Activated CD4-positive, alpha-beta T cell treated with anti-CD3 and anti-CD28 coated beads, Interleukin-2, amount 10 ng/mL, durations not matched to agents 7 days and 5 days (primary cell): ENCODE measurements around the gene VPS4B. TPM values are rescaled to one million over a fixed set of nuclear protein-coding genes. Genes with fewer than 3 reads are reported as not detected.

Experiments
- CTCF ChIA-PET: fragments of 350-600 bp; sonication (Branson Sonifier 250); formaldehyde crosslinking; loops from one replicate; lab custom pipeline; 2021; ENCODE audit warnings: antibody characterized with exemption; lab: Charles Lee
- POLR2A ChIA-PET: fragments of 350-600 bp; sonication (Branson Sonifier 250); formaldehyde crosslinking; loops from one replicate; lab custom pipeline; 2021; ENCODE audit warnings: antibody characterized with exemption; lab: Charles Lee
- DNase-seq: peaks from one replicate; pipeline ENCODE4 v3.0.0-alpha.2; 2020
- H3K27ac Mint-ChIP-seq: one replicate; pipeline ENCODE4 v1.8.0; 2021; ENCODE audit warnings: mild to moderate bottlenecking, moderate library complexity, mixed read lengths
- H3K27me3 Mint-ChIP-seq: one replicate; pipeline ENCODE4 v1.8.0; 2021; ENCODE audit warnings: mixed read lengths
- H3K36me3 Mint-ChIP-seq: one replicate; pipeline ENCODE4 v1.8.0; 2021; ENCODE audit warnings: low read depth, mixed read lengths
- H3K4me1 Mint-ChIP-seq: one replicate; pipeline ENCODE4 v1.8.0; 2021; ENCODE audit warnings: mixed read lengths
- H3K4me3 Mint-ChIP-seq: one replicate; pipeline ENCODE4 v1.8.0; 2021; ENCODE audit warnings: mild to moderate bottlenecking, moderate library complexity, mixed read lengths
- H3K9me3 Mint-ChIP-seq: one replicate; pipeline ENCODE4 v1.8.0; 2021; ENCODE audit warnings: mixed read lengths
- total RNA-seq, 2 experiments: library from RNA; stranded (reverse); gene quantifications; one replicate each; pipeline ENCODE4 v1.2.3, GENCODE V29; 2021

Gene VPS4B
- total RNA-seq, 2 experiments from 2014 or later, result 69.9 to 84.7 TPM

DNA sequence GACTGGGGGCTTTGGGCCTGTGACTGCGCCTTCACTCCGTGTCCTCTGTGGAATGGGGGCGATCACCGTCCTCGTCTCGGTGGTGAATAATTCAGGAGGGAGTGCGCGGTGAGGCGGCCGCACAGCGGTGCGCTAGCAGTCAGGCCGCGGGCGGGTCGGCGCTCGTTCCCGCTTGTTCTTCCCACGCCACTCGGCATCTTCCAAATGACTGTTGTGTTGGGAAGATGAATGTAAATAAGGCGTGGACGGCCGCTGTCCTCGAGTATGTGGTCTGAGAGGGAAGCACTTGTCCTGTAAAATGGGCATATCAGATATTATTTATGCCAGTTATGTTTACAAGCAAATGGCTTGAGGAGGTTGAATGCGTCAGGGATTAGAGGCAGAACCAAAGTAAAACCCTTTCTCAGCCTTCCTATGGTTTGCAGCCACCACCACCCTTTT, 608 bp upstream of the VPS4B start:
- H3K27ac Mint-ChIP-seq, result peak overlapping the region; percentile 96
- H3K4me1 Mint-ChIP-seq, result peaks cover 38% of the 10 kb centered on the region
- POLR2A ChIA-PET, result no interaction called here
- no peak for DNase-seq
- H3K36me3 Mint-ChIP-seq, result peaks cover 22% of the 10 kb centered on the region
- H3K4me3 Mint-ChIP-seq, result peak overlapping the region; percentile 90
- H3K9me3 Mint-ChIP-seq, result no peaks in the 10 kb centered on the region
- CTCF ChIA-PET, result interaction anchor here (1.4 kb wide), 1 partner anchor 16 kb away, joined by 4 read pairs; no protein-coding TSS in a partner anchor
- H3K27me3 Mint-ChIP-seq, result no peaks in the 10 kb centered on the region

DNA sequence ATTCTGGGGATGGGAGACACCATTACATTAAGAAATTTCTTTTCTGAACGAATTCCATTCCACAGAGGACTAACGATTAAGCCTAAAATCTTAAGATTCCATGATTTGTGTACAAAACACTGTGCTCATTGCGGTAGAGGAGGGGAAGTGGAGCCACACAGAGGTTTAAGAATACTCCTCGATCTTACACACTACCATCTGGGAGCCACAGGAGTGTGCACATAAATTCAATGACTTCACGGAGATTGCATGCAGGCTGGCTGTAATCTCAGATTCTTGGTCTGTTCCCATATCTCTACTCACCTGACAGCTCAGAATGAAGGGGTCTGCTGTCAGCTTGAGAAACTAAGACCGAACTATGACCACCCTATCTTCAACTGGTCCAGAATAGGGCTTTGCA, 762 bp downstream of the VPS4B start:
- CTCF ChIA-PET, result interaction anchor here (1.3 to 1.4 kb wide), 2 partner anchors 8 to 17 kb away, joined by 4 to 5 read pairs; no protein-coding TSS in a partner anchor
- POLR2A ChIA-PET, result no interaction called here
- no peak for DNase-seq
- Mint-ChIP-seq H3K27me3 (no peaks in the 10 kb centered on the region), H3K4me3 (peak overlapping the region; percentile 90), H3K9me3 (no peaks in the 10 kb centered on the region), H3K4me1 (peaks cover 32% of the 10 kb centered on the region), H3K27ac (peak overlapping the region; percentile 96), H3K36me3 (peaks cover 22% of the 10 kb centered on the region)

DNA sequence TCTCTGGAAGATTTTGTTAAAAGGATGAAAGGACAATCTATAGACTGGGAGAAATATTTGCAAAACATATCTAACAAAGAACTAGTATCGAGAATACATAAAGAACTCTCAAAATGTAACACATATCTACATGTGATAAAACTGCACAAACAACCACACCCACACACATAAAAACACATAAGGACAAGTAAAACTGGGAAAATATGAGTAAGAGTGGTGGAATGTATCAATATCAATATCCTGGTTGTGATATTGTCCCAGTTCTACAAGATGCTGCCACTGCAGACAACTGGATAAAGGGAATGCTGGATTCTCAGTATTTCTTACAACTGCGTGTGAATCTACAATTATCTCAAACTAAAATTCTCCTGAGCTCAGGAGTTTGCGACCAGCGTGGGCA, 9.3 kb downstream of the VPS4B start:
- H3K4me1 Mint-ChIP-seq, result peaks cover 54% of the 10 kb centered on the region
- no peaks in the 10 kb centered on the region for H3K27me3 Mint-ChIP-seq
- ChIA-PET POLR2A (no interaction called here), CTCF (interaction anchor here (0.6 to 1.3 kb wide), 3 partner anchors 9 to 992 kb away, joined by 3 to 6 read pairs (median 5); partner anchors contain the start of gene VPS4B)
- peak overlapping the region; percentile 43 for H3K27ac Mint-ChIP-seq
- no peak overlapping the region for H3K4me3 Mint-ChIP-seq
- no peak for DNase-seq
- peaks cover 50% of the 10 kb centered on the region for H3K36me3 Mint-ChIP-seq
- H3K9me3 Mint-ChIP-seq, result no peaks in the 10 kb centered on the region

- Mint-ChIP-seq H3K4me3 (no peak overlapping the region), H3K27ac (peak overlapping the region; percentile 41), H3K9me3 (no peaks in the 10 kb centered on the region), H3K36me3 (peaks cover 69% of the 10 kb centered on the region), H3K27me3 (no peaks in the 10 kb centered on the region), H3K4me1 (peaks cover 64% of the 10 kb centered on the region)
- POLR2A ChIA-PET, result interaction anchor here (0.5 kb wide), 1 partner anchor 11 kb away, joined by 5 read pairs; the partner anchor contains the start of gene VPS4B
- no peak for DNase-seq
- CTCF ChIA-PET, result interaction anchor here (0.6 to 1.3 kb wide), 5 partner anchors 12 to 710 kb away, joined by 3 to 8 read pairs (median 4); no protein-coding TSS in a partner anchor
Observed at GRCh38 chr18:63410792-63411191, 11.5 kb downstream of the VPS4B start.

DNA sequence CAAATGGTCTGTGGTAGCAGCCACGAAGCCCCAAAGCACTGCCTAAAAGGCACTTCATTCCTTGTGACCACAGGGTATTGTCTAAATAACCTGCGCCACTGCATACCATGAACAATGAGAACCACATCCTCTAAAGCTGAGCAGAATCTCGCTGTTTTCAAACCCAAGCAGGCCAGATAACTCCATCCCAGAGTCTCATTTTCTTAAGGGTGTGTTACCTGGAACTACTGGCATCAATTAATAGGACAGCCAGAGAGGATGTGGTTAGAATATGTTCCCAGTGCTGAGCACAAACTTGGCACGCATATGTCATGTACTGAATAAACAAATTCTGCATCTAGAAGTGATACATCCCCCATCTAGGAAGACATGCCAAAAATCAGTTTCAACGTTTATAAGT, 13.0 kb downstream of the VPS4B start:
- DNase-seq, result peak; percentile 27
- H3K4me3 Mint-ChIP-seq, result no peak overlapping the region
- H3K9me3 Mint-ChIP-seq, result no peaks in the 10 kb centered on the region
- ChIA-PET CTCF (interaction anchor here (1.9 kb wide), 1 partner anchor 10 kb away, joined by 5 read pairs; no protein-coding TSS in a partner anchor), POLR2A (interaction anchor here (0.7 kb wide), 1 partner anchor 37 kb away, joined by 3 read pairs; no protein-coding TSS in a partner anchor)
- peaks cover 64% of the 10 kb centered on the region for H3K36me3 Mint-ChIP-seq
- peak overlapping the region; percentile 77 for H3K27ac Mint-ChIP-seq
- H3K4me1 Mint-ChIP-seq, result peaks cover 58% of the 10 kb centered on the region
- no peaks in the 10 kb centered on the region for H3K27me3 Mint-ChIP-seq

- H3K4me1 Mint-ChIP-seq, result peaks cover 52% of the 10 kb centered on the region
- peak overlapping the region; percentile 26 for H3K27ac Mint-ChIP-seq
- ChIA-PET POLR2A (no interaction called here), CTCF (no interaction called here)
- no peak for DNase-seq
- no peak overlapping the region for H3K4me3 Mint-ChIP-seq
- no peaks in the 10 kb centered on the region for H3K27me3 Mint-ChIP-seq
- H3K9me3 Mint-ChIP-seq, result no peaks in the 10 kb centered on the region
- peaks cover 61% of the 10 kb centered on the region for H3K36me3 Mint-ChIP-seq
Observed at GRCh38 chr18:63407734-63408133, 14.5 kb downstream of the VPS4B start.

GRCh38 chr18:63405986-63406385, 16.3 kb downstream of the VPS4B start:
- ChIA-PET POLR2A (no interaction called here), CTCF (interaction anchor here (0.6 kb wide), 1 partner anchor 34 kb away, joined by 3 read pairs; no protein-coding TSS in a partner anchor)
- H3K36me3 Mint-ChIP-seq, result peaks cover 68% of the 10 kb centered on the region
- H3K4me3 Mint-ChIP-seq, result no peak overlapping the region
- H3K9me3 Mint-ChIP-seq, result no peaks in the 10 kb centered on the region
- H3K4me1 Mint-ChIP-seq, result peaks cover 48% of the 10 kb centered on the region
- H3K27me3 Mint-ChIP-seq, result no peaks in the 10 kb centered on the region
- no peak for DNase-seq
- no peak overlapping the region for H3K27ac Mint-ChIP-seq

- H3K36me3 Mint-ChIP-seq, result peaks cover 64% of the 10 kb centered on the region
- H3K27ac Mint-ChIP-seq, result no peak overlapping the region
- peaks cover 30% of the 10 kb centered on the region for H3K4me1 Mint-ChIP-seq
- CTCF ChIA-PET, result no interaction called here
- H3K9me3 Mint-ChIP-seq, result no peaks in the 10 kb centered on the region
- no peak for DNase-seq
- no peak overlapping the region for H3K4me3 Mint-ChIP-seq
- H3K27me3 Mint-ChIP-seq, result no peaks in the 10 kb centered on the region
- POLR2A ChIA-PET, result no interaction called here
Observed at GRCh38 chr18:63402246-63403162, 19.8 kb downstream of the VPS4B start.

GRCh38 chr18:63399300-63399699, 23.0 kb downstream of the VPS4B start:
- no peak overlapping the region for H3K27ac Mint-ChIP-seq
- ChIA-PET POLR2A (no interaction called here), CTCF (no interaction called here)
- H3K27me3 Mint-ChIP-seq, result no peaks in the 10 kb centered on the region
- H3K4me3 Mint-ChIP-seq, result no peak overlapping the region
- H3K4me1 Mint-ChIP-seq, result peaks cover 25% of the 10 kb centered on the region
- DNase-seq, result no peak
- peaks cover 56% of the 10 kb centered on the region for H3K36me3 Mint-ChIP-seq
- no peaks in the 10 kb centered on the region for H3K9me3 Mint-ChIP-seq

GRCh38 chr18:63397349-63397748, 24.9 kb downstream of the VPS4B start:
- Mint-ChIP-seq H3K4me1 (peaks cover 22% of the 10 kb centered on the region), H3K27ac (no peak overlapping the region), H3K27me3 (no peaks in the 10 kb centered on the region), H3K4me3 (no peak overlapping the region), H3K9me3 (no peaks in the 10 kb centered on the region), H3K36me3 (peaks cover 49% of the 10 kb centered on the region)
- ChIA-PET POLR2A (no interaction called here), CTCF (interaction anchor here (0.9 kb wide), 1 partner anchor 19 kb away, joined by 3 read pairs; no protein-coding TSS in a partner anchor)
- no peak for DNase-seq

GRCh38 chr18:63395503-63395902, 26.8 kb downstream of the VPS4B start:
- ChIA-PET CTCF (interaction anchor here (1.3 to 2.3 kb wide), 2 partner anchors 18 to 208 kb away, joined by 3 to 7 read pairs; no protein-coding TSS in a partner anchor), POLR2A (no interaction called here)
- no peaks in the 10 kb centered on the region for H3K27me3 Mint-ChIP-seq
- H3K27ac Mint-ChIP-seq, result no peak overlapping the region
- no peaks in the 10 kb centered on the region for H3K9me3 Mint-ChIP-seq
- peaks cover 44% of the 10 kb centered on the region for H3K36me3 Mint-ChIP-seq
- no peak overlapping the region for H3K4me3 Mint-ChIP-seq
- peaks cover 13% of the 10 kb centered on the region for H3K4me1 Mint-ChIP-seq
- DNase-seq, result no peak

GRCh38 chr18:63394954-63395353, 27.3 kb downstream of the VPS4B start:
- DNase-seq, result no peak
- H3K36me3 Mint-ChIP-seq, result peaks cover 40% of the 10 kb centered on the region
- H3K27ac Mint-ChIP-seq, result no peak overlapping the region
- H3K27me3 Mint-ChIP-seq, result no peaks in the 10 kb centered on the region
- H3K9me3 Mint-ChIP-seq, result no peaks in the 10 kb centered on the region
- POLR2A ChIA-PET, result no interaction called here
- H3K4me3 Mint-ChIP-seq, result no peak overlapping the region
- H3K4me1 Mint-ChIP-seq, result peaks cover 8% of the 10 kb centered on the region
- CTCF ChIA-PET, result interaction anchor here (0.7 to 2.3 kb wide), 2 partner anchors 9 to 17 kb away, joined by 6 to 7 read pairs; no protein-coding TSS in a partner anchor

DNA sequence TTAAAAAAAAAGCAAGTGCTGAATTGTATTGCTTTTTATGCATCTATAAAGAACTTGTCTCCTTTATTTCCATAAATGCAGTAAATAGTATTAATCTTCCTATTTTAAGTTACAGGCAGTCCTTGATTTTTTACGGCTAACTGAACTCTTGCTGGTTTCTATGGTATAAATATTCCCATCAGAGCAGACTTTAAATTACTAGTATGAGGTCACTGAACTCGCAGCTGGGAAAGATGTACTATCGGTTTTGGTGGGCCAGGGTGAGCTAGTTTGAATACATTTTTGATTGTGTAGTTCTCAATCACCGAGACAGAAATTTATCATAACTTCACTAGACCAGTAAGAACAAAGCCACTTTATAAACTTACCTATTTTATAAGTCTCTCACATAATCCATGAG, 34.4 kb downstream of the VPS4B start:
- ChIA-PET POLR2A (no interaction called here), CTCF (interaction anchor here (0.6 kb wide), 1 partner anchor 394 kb away, joined by 3 read pairs; no protein-coding TSS in a partner anchor)
- no peak for DNase-seq
- Mint-ChIP-seq H3K36me3 (peaks cover 46% of the 10 kb centered on the region), H3K4me3 (no peak overlapping the region), H3K9me3 (peaks cover 4% of the 10 kb centered on the region), H3K4me1 (no peaks in the 10 kb centered on the region), H3K27ac (no peak overlapping the region), H3K27me3 (no peaks in the 10 kb centered on the region)
